Renal cortical epithelial cell (primary cell): Measurements from ENCODE around the gene IFFO2. TPM values are rescaled to one million over a fixed set of nuclear protein-coding genes. Genes with fewer than 3 reads are reported as not detected.

ENCODE experiments used
- DNase-seq: peaks from one replicate; pipeline ENCODE4 v3.0.0-alpha.2; 2011; ENCODE audit warnings: low read depth
- total RNA-seq: library from RNA; depleted of rRNA; stranded (reverse); fragments of >200 nt; gene quantifications from 2 replicates; pipeline ENCODE4 v1.2.3, GENCODE V29; 2014

IFFO2 gene
- total RNA-seq, 1 donor from 2014 or later, result 42.0 TPM

DNA sequence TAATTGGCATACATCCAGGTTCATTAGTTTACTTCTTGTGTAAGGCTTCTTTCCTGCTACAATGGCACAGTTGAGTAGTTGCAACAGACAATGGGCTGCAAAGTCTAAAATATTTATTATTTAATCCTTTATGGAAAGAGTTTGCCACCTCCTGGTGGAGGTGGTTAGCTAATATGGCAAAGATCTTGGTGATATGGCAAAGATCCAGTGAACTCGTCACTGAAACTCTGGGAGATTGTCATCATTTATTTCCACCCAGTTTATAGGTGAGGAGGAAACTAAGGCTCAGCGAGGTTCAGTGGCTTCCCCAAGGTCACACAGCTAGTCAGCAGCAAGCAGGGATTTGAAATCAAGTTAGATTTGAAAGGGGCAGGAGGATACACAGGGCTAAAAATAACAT is 16.1 kb upstream of the IFFO2 start:
- DNase-seq, result peak; percentile 63

GRCh38 chr1:18970762-18971161 is 14.3 kb upstream of the IFFO2 start:
- no peak for DNase-seq

DNA sequence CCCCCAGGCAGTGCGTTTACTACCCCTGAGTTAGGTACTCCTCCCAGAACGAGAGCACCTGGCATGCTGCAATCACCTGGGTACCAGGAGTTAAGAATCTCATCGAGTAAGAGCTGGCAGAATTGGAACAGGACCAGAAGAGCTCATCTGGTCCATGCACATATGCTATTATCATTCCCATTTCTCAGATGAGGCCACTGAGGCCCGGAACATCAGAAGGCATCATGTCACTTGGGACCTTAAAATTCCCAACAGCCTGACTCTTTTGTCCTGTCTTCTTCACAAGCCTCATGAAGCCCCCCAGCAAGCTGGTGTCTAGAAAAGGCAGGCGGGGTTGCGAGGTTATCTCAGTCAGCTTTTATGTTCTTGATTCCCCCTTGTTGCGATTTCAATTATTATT is 13.9 kb upstream of the IFFO2 start:
- DNase-seq, result no peak

- no peak for DNase-seq
These were observed 10.7 kb upstream of the IFFO2 start for GRCh38 chr1:18967066-18967690.

DNA sequence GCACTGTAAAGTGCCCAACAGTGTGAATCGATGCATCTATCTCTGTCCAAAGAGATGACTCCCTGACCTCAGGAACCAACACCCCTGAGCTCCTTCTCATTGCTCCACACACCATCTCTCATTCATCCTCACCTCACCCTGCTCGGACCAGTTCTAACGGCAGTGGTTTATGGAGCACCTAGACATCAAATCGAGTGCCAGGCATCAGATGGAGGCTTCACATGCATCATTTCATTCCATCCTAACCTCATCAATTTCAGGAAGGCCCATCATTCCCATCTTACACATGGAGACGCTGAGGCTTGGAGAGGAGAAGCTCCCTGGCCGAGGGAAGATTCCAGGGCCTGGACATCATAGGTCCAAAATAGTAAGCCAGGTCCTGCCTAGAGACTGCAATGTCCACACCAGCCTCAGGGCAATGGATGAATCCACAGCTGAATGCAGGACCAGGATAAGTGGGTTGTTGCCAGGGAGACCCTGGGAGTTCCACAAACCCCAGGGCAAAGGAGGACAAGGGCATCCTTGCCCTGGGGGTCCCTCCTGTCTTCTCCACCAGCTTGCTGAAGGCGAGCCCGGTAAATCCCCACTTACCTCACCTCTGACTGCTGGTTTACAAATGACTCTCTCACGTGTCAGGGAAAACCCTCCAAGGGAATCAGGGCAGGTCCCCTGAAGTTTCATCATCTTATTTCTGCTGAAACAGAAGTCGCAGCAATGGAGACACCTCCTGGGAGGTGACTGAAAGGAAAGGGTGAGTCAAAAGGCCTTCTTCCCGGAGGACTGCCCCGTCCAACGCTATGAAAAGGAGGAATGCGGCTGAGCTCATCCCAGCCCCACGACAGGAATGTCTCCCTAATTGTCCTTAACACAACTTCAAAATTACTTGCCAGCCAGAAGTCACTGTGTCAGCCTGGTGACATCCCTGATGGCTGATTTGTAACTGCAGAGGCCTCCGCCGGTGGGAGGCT is 9.0 kb upstream of the IFFO2 start:
- DNase-seq, result peak; percentile 75

DNA sequence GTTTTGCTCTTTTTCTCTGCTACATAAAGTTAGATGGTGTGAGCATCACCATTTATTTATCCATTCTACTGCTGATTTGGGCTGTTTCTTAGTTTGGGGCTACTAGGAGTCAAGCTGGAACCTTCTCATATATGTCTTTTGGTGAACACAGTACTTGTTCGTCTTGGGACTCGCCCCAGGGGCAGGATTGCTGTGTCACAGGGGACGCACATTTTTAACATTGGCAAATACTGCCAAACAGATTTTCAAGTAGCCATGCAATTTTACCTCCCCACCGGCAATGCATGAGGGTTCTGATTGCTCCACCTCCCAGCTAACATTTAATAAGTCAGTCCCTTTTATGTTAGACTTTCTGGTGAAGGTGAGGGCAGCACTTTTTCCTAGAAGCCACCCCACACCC is 7.5 kb upstream of the IFFO2 start:
- DNase-seq, result no peak

- DNase-seq, result no peak
These were observed 6.6 kb upstream of the IFFO2 start for GRCh38 chr1:18962855-18963737.

DNA sequence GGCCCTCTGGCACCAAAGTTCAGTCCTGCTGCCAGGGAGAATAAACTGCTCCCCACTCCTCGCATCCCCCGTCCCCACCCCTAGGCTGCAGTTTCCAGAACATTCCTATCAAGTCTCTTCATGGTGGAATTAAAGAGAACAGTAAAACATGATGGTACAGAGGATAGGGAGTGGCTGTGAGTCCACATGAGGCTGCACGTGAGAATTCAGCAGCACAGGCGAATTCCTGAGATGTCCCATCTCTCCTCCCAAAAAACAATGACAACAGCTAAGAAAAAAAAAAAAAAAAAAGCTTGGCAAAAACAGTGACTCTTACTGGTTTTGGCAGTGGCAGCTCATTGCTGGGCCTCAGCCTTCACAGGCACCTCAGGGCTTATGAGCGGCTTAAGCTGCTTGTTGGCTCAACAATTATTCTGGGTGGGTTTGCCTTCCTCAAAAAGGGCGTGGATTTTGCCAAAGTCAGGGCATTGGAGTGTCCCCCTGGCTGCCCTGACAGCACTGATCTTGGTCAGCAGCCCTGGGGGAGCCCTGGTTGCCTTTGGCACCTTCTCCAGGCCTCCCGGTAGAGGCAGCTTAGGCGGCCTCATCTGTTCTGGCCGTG is 5.7 kb upstream of the IFFO2 start:
- DNase-seq, result no peak

GRCh38 chr1:18960821-18961220 is 4.3 kb upstream of the IFFO2 start:
- DNase-seq, result no peak

- DNase-seq, result no peak
These were observed 3.9 kb upstream of the IFFO2 start for GRCh38 chr1:18960409-18960808.

DNA sequence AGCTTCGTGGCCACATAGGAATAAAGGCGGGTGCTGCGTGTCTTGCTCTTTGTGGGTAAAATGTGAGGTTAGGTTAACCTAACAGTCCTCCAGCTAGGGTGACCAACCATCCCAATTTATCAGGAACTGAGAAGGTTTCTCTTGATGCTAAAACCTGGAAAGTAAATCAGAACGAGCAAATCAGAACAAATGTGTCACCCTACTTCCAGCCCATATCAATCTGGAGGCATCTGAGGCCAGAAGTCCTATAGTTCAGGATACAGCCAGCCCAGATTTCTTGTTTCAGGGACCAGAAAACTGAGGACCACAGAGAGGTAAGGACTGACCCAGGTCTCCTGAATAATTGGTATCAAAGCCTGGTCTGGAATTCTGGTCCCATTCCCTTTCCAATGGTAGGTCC is 3.1 kb upstream of the IFFO2 start:
- DNase-seq, result no peak

DNA sequence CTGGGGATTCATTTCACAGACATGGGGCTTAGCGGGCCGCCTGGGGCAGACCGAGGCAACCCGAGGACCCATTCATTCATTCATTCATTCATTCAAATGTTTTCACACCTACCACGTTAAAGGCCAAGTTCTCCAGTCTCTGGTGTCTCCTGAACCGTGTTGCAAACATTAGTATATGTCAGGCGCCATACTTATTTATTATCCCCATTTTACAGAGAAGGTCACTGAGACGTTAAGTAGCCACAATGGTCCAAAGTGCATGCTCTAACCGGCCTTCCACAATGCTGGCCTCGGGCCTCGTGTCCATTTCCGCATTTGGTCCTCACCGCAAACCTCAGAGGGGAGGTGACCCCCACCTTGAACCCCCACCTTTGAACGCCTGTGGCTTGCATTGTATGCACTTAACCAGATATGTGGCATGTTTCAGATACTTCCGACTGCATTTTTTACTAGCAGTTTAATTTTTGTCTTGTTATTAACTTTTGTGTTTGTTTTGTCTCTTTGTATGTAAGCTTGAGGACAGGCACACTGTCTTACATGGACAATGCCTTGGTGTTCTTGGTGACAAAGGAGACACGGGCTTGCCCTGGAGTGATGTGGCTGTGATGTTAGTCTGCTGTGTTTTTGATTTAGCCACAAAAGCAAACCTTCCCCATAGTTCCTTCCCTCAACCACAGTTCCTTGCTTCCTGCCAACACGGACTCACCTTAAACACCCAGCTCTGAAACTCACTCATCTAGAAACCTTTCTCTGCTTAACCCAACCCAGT is 1.2 kb upstream of the IFFO2 start:
- DNase-seq, result peak; percentile 83

DNA sequence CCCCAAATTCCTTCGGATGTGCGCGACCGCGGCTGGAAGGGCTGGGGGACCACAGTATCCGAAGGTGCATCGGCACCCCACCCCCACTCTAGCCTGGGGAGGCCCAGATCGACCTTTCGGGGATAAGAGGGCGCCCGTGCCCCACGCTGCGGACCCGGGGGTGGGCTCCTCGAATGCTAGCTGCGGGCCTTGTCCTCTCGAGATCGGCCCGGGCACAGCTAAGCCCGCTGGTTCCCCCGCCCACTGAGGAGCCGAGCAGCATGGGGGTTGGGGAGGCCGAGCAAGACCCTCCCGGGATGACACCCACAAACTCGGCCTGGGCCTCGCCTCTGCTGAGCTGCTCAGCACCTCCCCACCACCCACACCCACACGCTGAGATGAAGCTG is 653 bp upstream of the IFFO2 start:
- DNase-seq, result no peak

- no peak for DNase-seq
These were observed 859 bp downstream of the IFFO2 start for GRCh38 chr1:18955441-18956192.

GRCh38 chr1:18955131-18955440 is 1.4 kb downstream of the IFFO2 start:
- peak; percentile 10 for DNase-seq

DNA sequence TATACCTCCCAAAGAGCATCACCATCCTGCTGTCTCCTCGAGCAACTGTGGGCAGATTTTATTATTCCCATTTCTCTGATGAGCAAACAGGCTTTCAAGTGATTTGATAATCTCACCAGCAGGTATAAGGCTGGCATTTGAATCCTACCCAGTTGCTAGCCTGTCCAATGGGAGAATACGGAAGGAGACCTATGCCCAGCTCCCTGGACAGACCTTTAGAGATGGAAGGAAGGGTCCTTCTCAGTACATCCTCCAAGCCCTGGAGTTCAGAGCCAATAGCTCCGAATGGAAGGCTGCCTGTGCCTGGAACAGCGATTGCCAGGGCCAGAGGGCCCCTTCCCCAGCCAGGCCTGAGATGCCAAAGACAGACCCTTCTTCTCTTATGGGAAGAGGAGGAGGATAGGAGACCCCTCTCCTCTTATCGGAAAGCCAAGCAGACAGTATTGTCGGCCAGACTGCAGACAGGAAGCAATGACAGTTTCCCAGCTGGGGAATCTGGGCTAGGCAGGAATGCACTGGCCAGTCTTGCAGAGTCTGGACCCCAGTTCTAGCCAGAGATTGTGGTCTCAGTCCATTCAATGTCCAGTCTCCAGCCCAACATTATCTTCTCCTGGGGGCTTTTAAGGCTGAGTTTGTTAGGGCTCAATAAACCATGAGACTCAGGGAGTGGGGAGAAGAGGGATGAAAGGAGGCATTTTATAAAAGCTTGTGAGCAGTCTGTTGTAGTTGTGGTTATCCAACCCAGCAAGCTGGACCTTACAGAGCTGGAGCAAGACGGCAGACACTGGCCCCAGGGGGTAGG is 2.0 kb downstream of the IFFO2 start:
- peak; percentile 18 for DNase-seq

DNA sequence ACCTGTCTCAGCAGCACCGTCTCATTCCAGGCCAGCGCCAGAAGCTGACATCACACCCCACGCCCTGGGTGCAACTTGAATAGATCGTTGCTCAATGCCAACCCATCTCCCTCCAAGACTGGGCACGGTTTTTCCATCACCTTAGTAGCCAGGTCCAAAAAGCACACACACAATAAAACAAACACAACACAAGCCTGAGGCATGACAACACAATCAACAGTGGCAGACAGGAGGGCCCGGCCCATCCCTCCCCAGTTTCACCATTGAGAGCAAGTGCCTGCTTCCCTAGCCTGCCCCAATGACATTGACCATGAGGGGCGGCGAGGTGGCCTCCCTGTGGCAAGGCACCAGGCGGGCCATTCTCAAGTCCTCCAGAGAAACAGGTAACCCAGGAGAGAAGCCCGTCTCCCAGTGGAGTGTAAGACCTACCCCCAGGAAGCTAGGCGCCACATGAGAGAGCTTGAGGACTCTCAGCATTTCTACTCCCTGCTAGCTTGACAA is 2.7 kb downstream of the IFFO2 start:
- DNase-seq, result no peak

DNA sequence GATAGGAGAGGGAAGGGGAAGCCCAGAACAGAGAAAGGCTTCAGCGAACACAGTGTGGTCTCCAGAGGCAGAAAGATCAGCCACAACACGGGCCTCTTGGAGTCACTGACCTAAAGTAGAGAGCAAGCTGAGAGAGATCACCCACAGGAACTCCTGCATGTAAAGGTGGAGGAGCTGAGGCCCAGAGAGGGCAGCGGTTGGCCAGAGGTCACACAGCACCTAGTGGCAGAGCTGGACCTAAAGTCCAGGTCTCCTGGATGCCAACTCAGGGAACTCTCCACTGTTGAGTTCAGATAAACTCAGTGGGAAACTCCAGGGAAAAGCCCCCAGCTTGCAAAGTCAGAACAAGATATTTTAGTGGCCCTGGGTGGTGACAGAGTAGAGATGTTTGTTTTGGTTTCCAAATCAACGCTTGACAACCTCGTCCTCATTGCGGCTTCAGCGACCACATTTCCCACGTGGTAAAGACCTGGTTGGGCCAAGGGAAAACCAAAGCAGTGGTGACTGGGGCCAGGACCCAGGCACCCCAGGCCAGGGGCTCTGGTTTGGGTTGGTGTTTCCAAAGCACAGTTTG is 4.6 kb downstream of the IFFO2 start:
- DNase-seq, result peak; percentile 39

DNA sequence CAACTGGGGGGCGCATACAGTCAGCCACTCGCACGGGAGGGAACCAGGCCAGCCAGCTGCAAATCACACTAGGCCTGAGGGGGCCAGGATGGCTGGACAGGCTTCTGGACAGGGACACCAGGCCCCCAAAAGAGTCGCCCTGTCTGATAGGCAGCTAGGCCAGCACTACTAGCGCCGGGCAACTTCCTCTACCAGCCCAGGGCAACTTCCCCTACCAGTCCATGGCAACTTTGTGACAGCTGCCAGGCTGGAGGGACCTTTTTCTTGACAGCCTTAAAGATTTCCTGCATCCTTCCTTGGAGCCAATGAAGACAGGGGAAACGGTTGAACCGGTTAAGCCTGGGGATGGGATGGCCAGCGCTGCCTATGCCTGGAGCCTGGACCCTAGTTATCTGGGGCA is 5.1 kb downstream of the IFFO2 start:
- DNase-seq, result no peak
